Endothelial cell of umbilical vein (primary cell): ENCODE data around the gene NHS. TPM values are rescaled to one million over a fixed set of nuclear protein-coding genes. Genes with fewer than 3 reads are reported as not detected.

Experiments
- BruUV-seq: library from RNA; stranded (reverse); fragments of 400-500 nt; replicated peaks from 2 replicates; lab custom pipeline; 2021; lab: Mats Ljungman, UMichigan
- CTCF ChIA-PET: fragments of 300-600, 350-600 bp; sonication (Branson Sonifier 250); formaldehyde crosslinking; loops from one replicate; lab custom pipeline; 2021; ENCODE audit warnings: antibody characterized with exemption, inconsistent platforms; lab: Charles Lee
- POLR2A ChIA-PET: fragments of 300-600, 350-600 bp; sonication (Branson Sonifier 250); formaldehyde crosslinking; loops from one replicate; lab custom pipeline; 2021; ENCODE audit warnings: antibody characterized with exemption, inconsistent platforms; lab: Charles Lee
- DNase-seq: peaks from one replicate; pipeline ENCODE4 v3.0.0-alpha.2; 2011; ENCODE audit warnings: low read depth, low spot score
- FAIRE-seq: peaks from 2 replicates; lab custom pipeline; 2011; peaks lifted over from hg19 to GRCh38; lab: Jason Lieb, UNC
- H2AFZ ChIP-seq: 2 replicates; pipeline ENCODE4 v1.6.0; 2012; ENCODE audit warnings: low read depth, low read length, control low read depth, inconsistent platforms
- H3K27ac ChIP-seq: 2 replicates; pipeline ENCODE4 v1.5.1; 2011; ENCODE audit warnings: low read depth, mild to moderate bottlenecking, control low read depth, low read length, moderate library complexity; ENCODE audit not compliant: insufficient read depth
- H3K27me3 ChIP-seq, 2 experiments: 2 replicates each; pipeline versions ENCODE4 v1.6.0 to v1.6.1; 2011; ENCODE audit warnings: low read length in 2 of 2, mixed read lengths in 1 of 2; ENCODE audit not compliant: control insufficient read depth in 2 of 2, insufficient read depth in 2 of 2
- H3K36me3 ChIP-seq, 2 experiments: 2 replicates in 1 of 2; 3 replicates in 1 of 2; pipeline ENCODE4 v1.5.1; 2011; ENCODE audit warnings: low read length in 2 of 2, mild to moderate bottlenecking in 1 of 2, moderate library complexity in 1 of 2; ENCODE audit not compliant: control insufficient read depth in 2 of 2, insufficient read depth in 2 of 2; ENCODE audit errors: extremely low read depth in 1 of 2
- H3K4me1 ChIP-seq: 3 replicates; pipeline ENCODE4 v1.5.1; 2011; ENCODE audit warnings: mild to moderate bottlenecking, low read length; ENCODE audit not compliant: control insufficient read depth, insufficient read depth; ENCODE audit errors: extremely low read depth
- H3K4me2 ChIP-seq: 2 replicates; pipeline ENCODE4 v1.6.1; 2011; ENCODE audit warnings: low read length, control low read depth, mixed read lengths; ENCODE audit not compliant: insufficient read depth
- H3K4me3 ChIP-seq, 3 experiments: fragments of 200-600 bp in 1 of 3; sonication (generic), shearing (Covaris generic) in 1 of 3; replicated peaks in 1 of 3; 2 replicates each; pipeline ENCODE4 v1.5.1; 2011 to 2016; ENCODE audit warnings: control low read depth in 3 of 3, low read length in 3 of 3, mild to moderate bottlenecking in 2 of 3, inconsistent platforms in 1 of 3, low read depth in 1 of 3, moderate library complexity in 1 of 3; ENCODE audit not compliant: insufficient read depth in 1 of 3
- H3K79me2 ChIP-seq: 2 replicates; pipeline ENCODE4 v1.6.0; 2012; ENCODE audit warnings: low read length, inconsistent platforms; ENCODE audit not compliant: control insufficient read depth, insufficient read depth
- H3K9ac ChIP-seq: replicated peaks from 2 replicates; pipeline ENCODE3; 2011; ENCODE audit warnings: low read length, control low read depth; ENCODE audit not compliant: insufficient read depth; ENCODE audit errors: extremely low read depth
- H3K9me1 ChIP-seq: replicated peaks from 3 replicates; pipeline ENCODE4 v1.6.0; 2011; ENCODE audit warnings: mild to moderate bottlenecking, low read length; ENCODE audit not compliant: control insufficient read depth, insufficient read depth; ENCODE audit errors: extremely low read depth
- H3K9me3 ChIP-seq: replicated peaks from 2 replicates; pipeline ENCODE4 v1.5.1; 2012; ENCODE audit warnings: low read length, inconsistent platforms; ENCODE audit not compliant: control insufficient read depth, insufficient read depth
- H4K20me1 ChIP-seq: replicated peaks from 2 replicates; pipeline ENCODE3; 2011; ENCODE audit warnings: mild to moderate bottlenecking, low read length; ENCODE audit not compliant: control insufficient read depth, insufficient read depth; ENCODE audit errors: extremely low read depth
- EZH2 ChIP-seq: IDR thresholded peaks from 2 replicates; pipeline ENCODE4 v1.6.1; 2012; ENCODE audit warnings: borderline replicate concordance, low read depth, mild to moderate bottlenecking, moderate library complexity, low read length, inconsistent platforms; ENCODE audit not compliant: severe bottlenecking
- FOS ChIP-seq: IDR thresholded peaks from 2 replicates; pipeline ENCODE4 v1.6.1; 2011; ENCODE audit warnings: mild to moderate bottlenecking, low read length, moderate library complexity, borderline replicate concordance; ENCODE audit not compliant: insufficient read depth
- GATA2 ChIP-seq: IDR thresholded peaks from 2 replicates; pipeline ENCODE4 v1.7.0; 2011; ENCODE audit warnings: low read depth, mild to moderate bottlenecking, moderate library complexity, mixed read lengths, low read length; ENCODE audit not compliant: insufficient read length, insufficient read depth
- JUN ChIP-seq: IDR thresholded peaks from 2 replicates; pipeline ENCODE4 v1.6.1; 2011; ENCODE audit warnings: borderline replicate concordance, low read depth; ENCODE audit not compliant: insufficient read length, insufficient read depth
- MYC ChIP-seq: IDR thresholded peaks from one replicate; pipeline ENCODE4 v1.6.1; 2011; ENCODE audit warnings: mild to moderate bottlenecking, low read depth, low read length
- POLR2A ChIP-seq: IDR thresholded peaks from 2 replicates; pipeline ENCODE4 v1.6.1; 2012; ENCODE audit warnings: low read depth, mild to moderate bottlenecking, control low read depth, low read length
- POLR2AphosphoS5 ChIP-seq: IDR thresholded peaks from 2 replicates; pipeline ENCODE4 v1.6.1; 2012; ENCODE audit warnings: low read depth, mild to moderate bottlenecking, control low read depth, low read length, moderate library complexity; ENCODE audit not compliant: insufficient read depth
- dilution Hi-C: fragments of 300-500 bp; cut with MboI; formaldehyde crosslinking; loops from one replicate; pipeline ENCODE4 v1.15.0; 2019; ENCODE audit warnings: low sequenced_read_pairs; ENCODE audit not compliant: extremely low pct_ligation_motif_present
- intact Hi-C: fragments of 100-400 bp; cut with micrococcal nuclease; formaldehyde crosslinking; loops from one replicate; pipeline ENCODE4 v1.10.0; 2022
- polyA plus RNA-seq, 4 experiments: library from polyadenylated mRNA; depleted of rRNA in 3 of 4; stranded (reverse) in 3 of 4; unstranded in 1 of 4; fragments of >200 nt; gene quantifications; 2 replicates each; pipeline versions ENCODE4 v1.2.1 to v1.2.3, GENCODE V29; 2011 to 2012; ENCODE audit warnings: missing spikeins in 1 of 4
- total RNA-seq: library from RNA; stranded (reverse); gene quantifications from 2 replicates; pipeline ENCODE4 v1.2.3, GENCODE V29; 2021
- TF ChIP-seq, protein P1 (sequence below): IDR thresholded peaks from 2 replicates; pipeline ENCODE4 v1.6.1; 2011; ENCODE audit not compliant: insufficient read depth, insufficient read length
- TF ChIP-seq, protein P2 (sequence below), 2 donors: IDR thresholded peaks; 1 replicate in 1 of 2; 2 replicates in 1 of 2; pipeline ENCODE4 v1.5.1; 2011; ENCODE audit warnings: low read length in 2 of 2, mild to moderate bottlenecking in 2 of 2, moderate library complexity in 2 of 2, control low read depth in 1 of 2, inconsistent platforms in 1 of 2, low read depth in 1 of 2; ENCODE audit not compliant: insufficient read depth in 1 of 2; ENCODE audit errors: extremely low read depth in 1 of 2

NHS gene
- total and polyA plus RNA-seq, 2 donors (not counting 3 experiments of a cell fraction or from before 2014, with no cell fraction given) = 0.07 to 0.46 TPM

DNA sequence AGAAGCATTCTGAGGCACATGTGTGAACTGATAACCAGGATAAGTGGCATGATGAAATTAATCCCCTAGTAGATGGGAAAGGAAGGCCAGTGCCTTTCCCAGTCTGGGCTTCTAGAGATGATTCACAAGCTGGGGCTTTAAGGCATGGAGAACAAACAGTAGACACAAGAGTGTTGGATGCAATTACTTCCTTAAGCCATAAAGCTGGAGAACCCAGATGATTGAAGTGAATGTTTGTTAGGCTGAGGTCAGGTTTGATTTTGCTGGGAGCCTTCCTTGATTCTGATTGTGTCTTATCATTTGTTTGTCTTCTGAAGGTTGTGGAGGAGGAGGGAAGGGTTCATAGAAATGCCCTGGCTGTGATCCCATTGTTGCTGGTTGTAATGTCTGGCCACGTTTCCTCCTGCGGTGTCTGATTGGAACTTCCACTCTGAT lies 125.2 kb downstream of the NHS start:
- ChIA-PET POLR2A (no interaction called here), CTCF (no interaction called here)
- TF ChIP-seq GATA2 (no peak), POLR2A (no peak), MYC (no peak), EZH2 (no peak), POLR2AphosphoS5 (no peak), FOS (no peak), JUN (no peak)
- TF ChIP-seq, protein P1, sequence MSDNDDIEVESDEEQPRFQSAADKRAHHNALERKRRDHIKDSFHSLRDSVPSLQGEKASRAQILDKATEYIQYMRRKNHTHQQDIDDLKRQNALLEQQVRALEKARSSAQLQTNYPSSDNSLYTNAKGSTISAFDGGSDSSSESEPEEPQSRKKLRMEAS = no peak
- TF ChIP-seq, protein P2, sequence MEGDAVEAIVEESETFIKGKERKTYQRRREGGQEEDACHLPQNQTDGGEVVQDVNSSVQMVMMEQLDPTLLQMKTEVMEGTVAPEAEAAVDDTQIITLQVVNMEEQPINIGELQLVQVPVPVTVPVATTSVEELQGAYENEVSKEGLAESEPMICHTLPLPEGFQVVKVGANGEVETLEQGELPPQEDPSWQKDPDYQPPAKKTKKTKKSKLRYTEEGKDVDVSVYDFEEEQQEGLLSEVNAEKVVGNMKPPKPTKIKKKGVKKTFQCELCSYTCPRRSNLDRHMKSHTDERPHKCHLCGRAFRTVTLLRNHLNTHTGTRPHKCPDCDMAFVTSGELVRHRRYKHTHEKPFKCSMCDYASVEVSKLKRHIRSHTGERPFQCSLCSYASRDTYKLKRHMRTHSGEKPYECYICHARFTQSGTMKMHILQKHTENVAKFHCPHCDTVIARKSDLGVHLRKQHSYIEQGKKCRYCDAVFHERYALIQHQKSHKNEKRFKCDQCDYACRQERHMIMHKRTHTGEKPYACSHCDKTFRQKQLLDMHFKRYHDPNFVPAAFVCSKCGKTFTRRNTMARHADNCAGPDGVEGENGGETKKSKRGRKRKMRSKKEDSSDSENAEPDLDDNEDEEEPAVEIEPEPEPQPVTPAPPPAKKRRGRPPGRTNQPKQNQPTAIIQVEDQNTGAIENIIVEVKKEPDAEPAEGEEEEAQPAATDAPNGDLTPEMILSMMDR (IDR thresholded peaks at IDR 0.05; ENCODE audit: extremely low read depth in 1 of 2, insufficient read depth in 1 of 2, low read depth in 1 of 2, low read length in 2 of 2) = no peak
- no peak overlapping the region for H3K9ac ChIP-seq
- H3K27me3 ChIP-seq = no peaks in the 10 kb centered on the region
- H3K4me3 ChIP-seq = no peak overlapping the region
- H3K4me1 ChIP-seq = no peaks in the 10 kb centered on the region
- no peaks in the 10 kb centered on the region for H3K9me1 ChIP-seq
- H3K27ac ChIP-seq = no peak overlapping the region
- H2AFZ ChIP-seq = no peak overlapping the region
- H3K79me2 ChIP-seq = no peaks in the 10 kb centered on the region
- H3K4me2 ChIP-seq = no peak overlapping the region
- intact Hi-C loops (no loop called here), dilution Hi-C loops (no loop called here)
- H3K36me3 ChIP-seq = no peaks in the 10 kb centered on the region
- FAIRE-seq = no peak
- peak; percentile 85 for DNase-seq
- H4K20me1 ChIP-seq = no peaks in the 10 kb centered on the region
- BruUV-seq = no TSS peak
- no peaks in the 10 kb centered on the region for H3K9me3 ChIP-seq
